Germinal center (tissue), 1 donor: ENCODE data around the gene CMIP.

Experiments used
- DNase-seq: peaks from one replicate; pipeline ENCODE4 v3.0.0; 2012; ENCODE audit warnings: mixed read lengths, low spot score

CMIP gene

GRCh38 chr16:81551151-81551808 is 106.7 kb downstream of the CMIP start:
- no peak for DNase-seq

- no peak for DNase-seq
These were observed 107.3 kb downstream of the CMIP start for GRCh38 chr16:81551821-81552304.

GRCh38 chr16:81552743-81553079 is 108.1 kb downstream of the CMIP start:
- no peak for DNase-seq

GRCh38 chr16:81553080-81553813 is 108.6 kb downstream of the CMIP start:
- DNase-seq = no peak

- no peak for DNase-seq
These were observed 109.4 kb downstream of the CMIP start for GRCh38 chr16:81553814-81554675.

- no peak for DNase-seq
These were observed 110.4 kb downstream of the CMIP start for GRCh38 chr16:81554979-81555378.

GRCh38 chr16:81555660-81556059 is 111.1 kb downstream of the CMIP start:
- no peak for DNase-seq

- DNase-seq = no peak
These were observed 112.2 kb downstream of the CMIP start for GRCh38 chr16:81556715-81557284.

GRCh38 chr16:81558077-81558443 is 113.5 kb downstream of the CMIP start:
- no peak for DNase-seq

GRCh38 chr16:81558444-81559175 is 114.0 kb downstream of the CMIP start:
- no peak for DNase-seq

GRCh38 chr16:81560979-81561657 is 116.5 kb downstream of the CMIP start:
- DNase-seq = no peak

GRCh38 chr16:81562174-81562849 is 117.7 kb downstream of the CMIP start:
- no peak for DNase-seq

GRCh38 chr16:81562926-81563325 is 118.3 kb downstream of the CMIP start:
- DNase-seq = no peak

GRCh38 chr16:81564421-81564911 is 119.9 kb downstream of the CMIP start:
- no peak for DNase-seq

- no peak for DNase-seq
These were observed 120.9 kb downstream of the CMIP start for GRCh38 chr16:81565321-81566028.

GRCh38 chr16:81566086-81567007 is 121.7 kb downstream of the CMIP start:
- no peak for DNase-seq

- no peak for DNase-seq
These were observed 122.5 kb downstream of the CMIP start for GRCh38 chr16:81567087-81567486.

- DNase-seq = no peak
These were observed 123.6 kb downstream of the CMIP start for GRCh38 chr16:81567987-81568748.
